HepG2 (cell line): ENCODE data around the gene INHBA. TPM values are rescaled to one million over a fixed set of nuclear protein-coding genes. Genes with fewer than 3 reads are reported as not detected.

Source experiments
- ATAC-seq: fragments of 200-7000 bp; cut with Tn5 transposase; 3 replicates; pipeline ENCODE4 v1.9.1; 2020; ENCODE audit warnings: mild to moderate bottlenecking, moderate library complexity
- BruUV-seq: library from RNA; stranded (reverse); fragments of 400-500 nt; replicated peaks from 2 replicates; lab custom pipeline; 2021; lab: Mats Ljungman, UMichigan
- CTCF ChIA-PET: fragments of 300-600 bp; formaldehyde crosslinking; extraction: SDS; loops from one replicate; lab custom pipeline; 2021; ENCODE audit warnings: low total read pairs, inconsistent platforms, low intra/inter-chr PET ratio; lab: Yijun Ruan, JAX
- POLR2A ChIA-PET: fragments of 350-600 bp; sonication (Branson Sonifier 250); formaldehyde crosslinking; loops from one replicate; lab custom pipeline; 2020; ENCODE audit warnings: antibody characterized with exemption, inconsistent platforms; lab: Yijun Ruan, JAX
- DNase-seq: peaks from one replicate; pipeline ENCODE4 v3.0.0-alpha.2; 2015; ENCODE audit warnings: low spot score
- FAIRE-seq: peaks from 3 replicates; lab custom pipeline; 2011; peaks lifted over from hg19 to GRCh38; lab: Jason Lieb, UNC
- H2AFZ ChIP-seq: one replicate; pipeline ENCODE4 v1.6.1; 2011; ENCODE audit warnings: low read length, inconsistent platforms
- H3K27ac ChIP-seq: fragments of 300-600 bp; 3 replicates; pipeline ENCODE4 v1.8.0; 2011; ENCODE audit warnings: mixed run types, mild to moderate bottlenecking, mixed read lengths, low read length, inconsistent platforms; ENCODE audit not compliant: insufficient read depth; ENCODE audit errors: extremely low read length
- H3K27me3 ChIP-seq, 2 experiments: fragments of 200-600 bp in 1 of 2; 2 replicates in 1 of 2; 3 replicates in 1 of 2; pipeline versions ENCODE4 v1.6.0 to v1.8.0; 2011; ENCODE audit warnings: low read length in 2 of 2, mild to moderate bottlenecking in 2 of 2, moderate library complexity in 2 of 2, inconsistent platforms in 1 of 2; ENCODE audit not compliant: insufficient read depth in 2 of 2, control insufficient read depth in 1 of 2
- H3K36me3 ChIP-seq, 2 experiments: fragments of 200-600 bp in 1 of 2; replicated peaks in 1 of 2; 2 replicates in 1 of 2; 3 replicates in 1 of 2; pipeline versions ENCODE4 v1.5.1 to v1.8.0; 2011; ENCODE audit warnings: low read length in 2 of 2, inconsistent platforms in 1 of 2; ENCODE audit not compliant: insufficient read depth in 2 of 2, control insufficient read depth in 1 of 2
- H3K4me1 ChIP-seq: 2 replicates; pipeline ENCODE4 v1.5.1; 2012; ENCODE audit warnings: low read length, inconsistent platforms; ENCODE audit not compliant: insufficient read depth
- H3K4me2 ChIP-seq: 2 replicates; pipeline ENCODE4 v1.6.0; 2011; ENCODE audit warnings: low read depth, low read length, inconsistent platforms
- H3K4me3 ChIP-seq, 3 experiments: fragments of 200-600 bp in 1 of 3; sonication (generic), shearing (Covaris generic) in 1 of 3; replicated peaks in 1 of 3; 2 replicates each; pipeline ENCODE4 v1.5.1; 2011 to 2016; ENCODE audit warnings: low read length in 3 of 3, inconsistent platforms in 2 of 3, low read depth in 2 of 3, mild to moderate bottlenecking in 2 of 3, control low read depth in 1 of 3, mixed read lengths in 1 of 3; ENCODE audit not compliant: insufficient read depth in 1 of 3
- H3K79me2 ChIP-seq: one replicate; pipeline ENCODE4 v1.6.1; 2011; ENCODE audit warnings: low read length, inconsistent platforms; ENCODE audit not compliant: insufficient read depth
- H3K9ac ChIP-seq: 2 replicates; pipeline ENCODE4 v1.6.0; 2011; ENCODE audit warnings: mild to moderate bottlenecking, low read depth, low read length, inconsistent platforms; ENCODE audit not compliant: insufficient read depth
- H3K9me3 ChIP-seq: 2 replicates; pipeline ENCODE4 v1.5.1; 2012; ENCODE audit warnings: mild to moderate bottlenecking, low read length
- H4K20me1 ChIP-seq: 2 replicates; pipeline ENCODE4 v1.6.0; 2011; ENCODE audit warnings: inconsistent platforms, mild to moderate bottlenecking, low read length, moderate library complexity; ENCODE audit not compliant: insufficient read depth
- ARNT ChIP-seq: fragments of 450-650 bp; IDR thresholded peaks from 2 replicates; pipeline ENCODE4 v1.6.1; 2017
- KLF16 ChIP-seq, 2 experiments: sonication (generic) in 1 of 2; formaldehyde crosslinking in 1 of 2; IDR thresholded peaks; 2 replicates each; pipeline versions ENCODE4 v1.6.1 to v1.8.0; 2016 to 2023; ENCODE audit warnings: missing genetic modification reagents in 2 of 2, missing compliant biosample characterization in 1 of 2
- PLSCR1 ChIP-seq: sonication (generic); formaldehyde crosslinking; IDR thresholded peaks from 2 replicates; pipeline ENCODE4 v1.5.0; 2020; ENCODE audit warnings: missing genetic modification reagents, mild to moderate bottlenecking, borderline replicate concordance
- POGZ ChIP-seq: sonication (generic); formaldehyde crosslinking; IDR thresholded peaks from 2 replicates; pipeline ENCODE4 v1.4.0; 2020; ENCODE audit warnings: mild to moderate bottlenecking, missing genetic modification reagents
- SIN3B ChIP-seq: fragments of 150-350 bp; IDR thresholded peaks from 2 replicates; pipeline ENCODE4 v1.6.1; 2014; ENCODE audit warnings: low read length
- ZIK1 ChIP-seq: sonication (generic); formaldehyde crosslinking; IDR thresholded peaks from 2 replicates; pipeline ENCODE4 v1.5.0; 2020; ENCODE audit warnings: mild to moderate bottlenecking, low read depth, missing genetic modification reagents, borderline replicate concordance
- ZNF24 ChIP-seq: fragments of 450-650 bp; IDR thresholded peaks from 2 replicates; pipeline ENCODE4 v1.6.1; 2017; ENCODE audit warnings: antibody characterized with exemption, mild to moderate bottlenecking
- ZNF33A ChIP-seq: sonication (generic); formaldehyde crosslinking; IDR thresholded peaks from 2 replicates; pipeline ENCODE4 v1.5.1; 2020; ENCODE audit warnings: missing genetic modification reagents, mild to moderate bottlenecking, moderate library complexity, borderline replicate concordance
- ZNF446 ChIP-seq: sonication (generic); formaldehyde crosslinking; IDR thresholded peaks from 2 replicates; pipeline ENCODE4 v1.5.0; 2020; ENCODE audit warnings: mild to moderate bottlenecking, missing genetic modification reagents
- ZNF562 ChIP-seq: sonication (generic); formaldehyde crosslinking; IDR thresholded peaks from 2 replicates; pipeline ENCODE4 v1.8.0; 2022; ENCODE audit warnings: missing genetic modification reagents, borderline replicate concordance
- WGBS: methylation state at CpG from one replicate; pipeline ENCODE4 v1.1.6; 2017; ENCODE audit warnings: low lambda C conversion rate; 5-methylcytosine and 5-hydroxymethylcytosine counted together
- in situ Hi-C: cut with HindIII; loops from 2 replicates; pipeline ENCODE4 v1.10.0; 2017; ENCODE audit warnings: low pct_unique_long_range_greater_than_20kb; ENCODE audit not compliant: extremely low pct_ligation_motif_present
- intact Hi-C: fragments of 100-400 bp; cut with micrococcal nuclease; formaldehyde crosslinking; loops from one replicate; pipeline ENCODE4 v1.10.0; 2022; ENCODE audit not compliant: unreplicated experiment
- polyA plus RNA-seq, 8 experiments: library from polyadenylated mRNA; depleted of rRNA in 3 of 8; stranded (reverse) in 7 of 8; unstranded in 1 of 8; fragments of >200 nt; fragmentation: Illumina TruSeq in 4 of 8; extraction: Trizol in 4 of 8; gene quantifications; 2 replicates each; pipeline versions ENCODE4 v1.2.1 to v1.2.3, GENCODE V29; 2011 to 2016; ENCODE audit warnings: low read depth in 4 of 8, missing spikeins in 1 of 8, mixed read lengths in 1 of 8; ENCODE audit not compliant: insufficient read depth in 1 of 8
- total RNA-seq, 5 experiments: library from RNA; depleted of rRNA; stranded (reverse); fragments of >200 nt; fragmentation: Illumina TruSeq; extraction: Trizol; gene quantifications; 2 replicates each; pipeline ENCODE4 v1.2.3, GENCODE V29; 2016; ENCODE audit warnings: low read depth in 1 of 5

Gene INHBA
- total and polyA plus RNA-seq, 2 of the 13 experiments (the other 11 are each of a cell fraction or from before 2014, with no cell fraction given) = not detected

- CTCF ChIA-PET = no interaction called here
- DNase-seq (no peak), ATAC-seq (no peak), FAIRE-seq (no peak)
- H3K9ac ChIP-seq = no peak overlapping the region
- H3K9me3 ChIP-seq = no peaks in the 10 kb centered on the region
- H3K27me3 ChIP-seq = no peaks in the 10 kb centered on the region
- peaks cover 2% of the 10 kb centered on the region; the same call in 1 of the 2 replicates for H3K4me1 ChIP-seq
- no peak for TF ChIP-seq SIN3B
- TF ChIP-seq ZNF33A (CRISPR knock-in tag) = no peak
- TF ChIP-seq ZIK1 (CRISPR knock-in tag) = no peak
- TF ChIP-seq ARNT = no peak
- no peak for TF ChIP-seq PLSCR1 (CRISPR knock-in tag)
- TF ChIP-seq ZNF562 (CRISPR knock-in tag) = no peak
- TF ChIP-seq KLF16 (CRISPR knock-in tag; IDR thresholded peaks at IDR 0.05) = no peak
- TF ChIP-seq ZNF446 (CRISPR knock-in tag) = no peak
- TF ChIP-seq POGZ (CRISPR knock-in tag) = no peak
- no peak for TF ChIP-seq ZNF24
- no peak overlapping the region for H3K4me3 ChIP-seq
- H4K20me1 ChIP-seq = no peaks in the 10 kb centered on the region
- no TSS peak for BruUV-seq
- in situ Hi-C loops (no loop called here), intact Hi-C loops (loop anchor here (10.0 kb wide), 1 partner anchor 385 kb away; no protein-coding TSS in a partner anchor)
- no peaks in the 10 kb centered on the region for H3K36me3 ChIP-seq
- no peak overlapping the region for H3K4me2 ChIP-seq
- H3K27ac ChIP-seq = no peak overlapping the region
- no peaks in the 10 kb centered on the region for H3K79me2 ChIP-seq
- no peak overlapping the region for H2AFZ ChIP-seq
- POLR2A ChIA-PET = no interaction called here
- WGBS = 41% methylated on average over 12 of the region's 12 CpGs
Observed at GRCh38 chr7:41699516-41699915, 3.4 kb downstream of the INHBA start.
